Tibial artery (tissue), 4 donors: Measurements from ENCODE around the gene CAMTA1.

ENCODE experiments used
- DNase-seq, 2 donors: peaks; one replicate each; pipeline ENCODE4 v3.0.0-alpha.2; 2019
- H3K27ac ChIP-seq, 2 donors: fragments of 200-600 bp; sonication (generic) in 1 of 2; 1 replicate in 1 of 2; 2 replicates in 1 of 2; pipeline ENCODE4 v1.5.1; 2018 to 2019; ENCODE audit warnings: mild to moderate bottlenecking in 1 of 2
- H3K27me3 ChIP-seq, 2 donors: fragments of 200-600 bp; sonication (generic) in 1 of 2; one replicate each; pipeline versions ENCODE4 v1.5.1 to v1.6.0; 2016 to 2019
- H3K36me3 ChIP-seq, 3 donors: fragments of 200-600 bp; sonication (generic) in 2 of 3; one replicate each; pipeline ENCODE4 v1.5.1; 2016 to 2019; ENCODE audit warnings: mild to moderate bottlenecking in 2 of 3
- H3K4me1 ChIP-seq, 4 donors: fragments of 200-600 bp; sonication (generic) in 2 of 4; 1 replicate in 3 of 4; 2 replicates in 1 of 4; pipeline ENCODE4 v1.5.1; 2016 to 2019
- H3K4me3 ChIP-seq, 2 donors: fragments of 200-600 bp; sonication (generic) in 1 of 2; 1 replicate in 1 of 2; 2 replicates in 1 of 2; pipeline ENCODE4 v1.5.1; 2018 to 2019; ENCODE audit warnings: mild to moderate bottlenecking in 2 of 2
- H3K9me3 ChIP-seq, 3 donors: fragments of 200-600 bp; sonication (generic) in 1 of 3; one replicate each; pipeline ENCODE4 v1.5.1; 2016 to 2019
- CTCF ChIP-seq, 2 experiments: fragments of 200-600 bp in 1 of 2; fragments of 450-650 bp in 1 of 2; IDR thresholded peaks; one replicate each; pipeline ENCODE4 v1.5.1; 2017 to 2019; ENCODE audit warnings: antibody characterized with exemption in 2 of 2, mild to moderate bottlenecking in 1 of 2, moderate library complexity in 1 of 2
- intact Hi-C: fragments of 100-400 bp; cut with DNase I; formaldehyde crosslinking; loops from one replicate; pipeline ENCODE4 v1.15.0; 2023; ENCODE audit warnings: low total_unique reads

CAMTA1 gene

GRCh38 chr1:7652515-7653098 is 867.4 kb downstream of the CAMTA1 start:
- intact Hi-C loops: no loop called here
- Histone ChIP-seq H3K27ac (no peak overlapping the region), H3K4me1 (no peaks in the 10 kb centered on the region), H3K27me3 (peaks cover 0 to 44% of the 10 kb centered on the region in 2 donors), H3K9me3 (no peaks in the 10 kb centered on the region), H3K36me3 (no peaks in the 10 kb centered on the region), H3K4me3 (no peak overlapping the region)
- no peak for TF ChIP-seq CTCF (IDR thresholded peaks at IDR 0.05)
- DNase-seq: no peak

- Histone ChIP-seq H3K9me3 (no peaks in the 10 kb centered on the region), H3K27ac (no peak overlapping the region), H3K4me3 (no peak overlapping the region), H3K36me3 (no peaks in the 10 kb centered on the region), H3K4me1 (no peaks in the 10 kb centered on the region), H3K27me3 (peaks cover 0 to 34% of the 10 kb centered on the region in 2 donors)
- TF ChIP-seq CTCF (IDR thresholded peaks at IDR 0.05): no peak
- no peak for DNase-seq
- intact Hi-C loops: no loop called here
These were observed 869.5 kb downstream of the CAMTA1 start for GRCh38 chr1:7654725-7655124.

- no peaks in the 10 kb centered on the region for H3K9me3 ChIP-seq
- no peaks in the 10 kb centered on the region for H3K4me1 ChIP-seq
- H3K27ac ChIP-seq: no peak overlapping the region
- H3K4me3 ChIP-seq: no peak overlapping the region
- DNase-seq: no peak
- TF ChIP-seq CTCF (IDR thresholded peaks at IDR 0.05): no peak
- H3K27me3 ChIP-seq: peaks cover 0 to 28% of the 10 kb centered on the region in 2 donors
- no peaks in the 10 kb centered on the region for H3K36me3 ChIP-seq
- intact Hi-C loops: no loop called here
These were observed 870.1 kb downstream of the CAMTA1 start for GRCh38 chr1:7655354-7655753.

- Histone ChIP-seq H3K27ac (no peak overlapping the region), H3K36me3 (no peaks in the 10 kb centered on the region), H3K9me3 (no peaks in the 10 kb centered on the region), H3K4me3 (no peak overlapping the region), H3K27me3 (peaks cover 0 to 24% of the 10 kb centered on the region in 2 donors), H3K4me1 (no peaks in the 10 kb centered on the region)
- intact Hi-C loops: no loop called here
- no peak for DNase-seq
- no peak for TF ChIP-seq CTCF (IDR thresholded peaks at IDR 0.05)
These were observed 871.4 kb downstream of the CAMTA1 start for GRCh38 chr1:7656557-7657215.

GRCh38 chr1:7657287-7658016 is 872.2 kb downstream of the CAMTA1 start:
- DNase-seq: no peak
- Histone ChIP-seq H3K27me3 (peaks cover 0 to 17% of the 10 kb centered on the region in 2 donors), H3K36me3 (no peaks in the 10 kb centered on the region), H3K4me1 (no peaks in the 10 kb centered on the region), H3K9me3 (no peaks in the 10 kb centered on the region), H3K4me3 (no peak overlapping the region), H3K27ac (no peak overlapping the region)
- intact Hi-C loops: no loop called here
- no peak for TF ChIP-seq CTCF (IDR thresholded peaks at IDR 0.05)
